Measurements from ENCODE around the gene EFEMP2.
A peak's percentile ranks its signal among the peaks of the same experiment; 100 is the strongest.

The EFEMP2 gene

GRCh38 chr11:65866509-65867283, 5.9 kb downstream of the EFEMP2 start:
- DNase-seq (ENCODE audit: low read depth, low spot score): no peak

- DNase-seq (ENCODE audit: low read depth, low spot score): no peak
These were observed 6.9 kb downstream of the EFEMP2 start for GRCh38 chr11:65865550-65866172.

- no peak for DNase-seq (ENCODE audit: low read depth, low spot score)
These were observed 7.7 kb downstream of the EFEMP2 start for GRCh38 chr11:65864706-65865471.

- DNase-seq (ENCODE audit: low read depth, low spot score): no peak
These were observed 8.5 kb downstream of the EFEMP2 start for GRCh38 chr11:65863889-65864705.

- DNase-seq (ENCODE audit: low read depth, low spot score): no peak
These were observed 9.4 kb downstream of the EFEMP2 start for GRCh38 chr11:65862941-65863888.

- no peak for DNase-seq (ENCODE audit: low read depth, low spot score)
These were observed 10.3 kb downstream of the EFEMP2 start for GRCh38 chr11:65862191-65862735.

GRCh38 chr11:65861533-65862183, 10.9 kb downstream of the EFEMP2 start:
- no peak for DNase-seq (ENCODE audit: low read depth, low spot score)

- no peak for DNase-seq (ENCODE audit: low read depth, low spot score)
These were observed 11.5 kb downstream of the EFEMP2 start for GRCh38 chr11:65861165-65861505.

GRCh38 chr11:65860278-65861164, 12.1 kb downstream of the EFEMP2 start, which contains the start of gene MUS81:
TSS of gene MUS81 (plus strand) at chr11:65860433. CDS start at chr11:65860754, 321 bp downstream.
- DNase-seq (ENCODE audit: low read depth, low spot score): peak; percentile 95

GRCh38 chr11:65859812-65860277, 12.8 kb downstream of the EFEMP2 start:
- no peak for DNase-seq (ENCODE audit: low read depth, low spot score)

GRCh38 chr11:65859095-65859811, 13.3 kb downstream of the EFEMP2 start:
- DNase-seq (ENCODE audit: low read depth, low spot score): peak; percentile 97

- no peak for DNase-seq (ENCODE audit: low read depth, low spot score)
These were observed 13.9 kb downstream of the EFEMP2 start for GRCh38 chr11:65858681-65859087.

- DNase-seq (ENCODE audit: low read depth, low spot score): peak; percentile 92
These were observed 14.5 kb downstream of the EFEMP2 start, which contains the start of gene CFL1 for GRCh38 chr11:65857853-65858680. TSS of gene CFL1 (minus strand) at chr11:65858180. CDS start at chr11:65858099, 81 bp downstream.

GRCh38 chr11:65857500-65857852, 15.1 kb downstream of the EFEMP2 start:
- DNase-seq (ENCODE audit: low read depth, low spot score): peak; percentile 41

- DNase-seq (ENCODE audit: low read depth, low spot score): peak; percentile 64
These were observed 15.7 kb downstream of the EFEMP2 start for GRCh38 chr11:65856689-65857499.

GRCh38 chr11:65855927-65856363, 16.7 kb downstream of the EFEMP2 start:
- no peak for DNase-seq (ENCODE audit: low read depth, low spot score)
